ENCODE measurements around the gene HLA-F. TPM values are rescaled to one million over a fixed set of nuclear protein-coding genes. Genes with fewer than 3 reads are reported as not detected.

Gene HLA-F
- total RNA-seq, 2 donors from 2014 or later, result 184 to 188 TPM

Other genes starting within 250 kb of the HLA-F start
- under 1 TPM in 1 of 2 donors, not detected in 1; 0.28 TPM for gene MAS1L, start 235.5 kb upstream of the HLA-F start, total RNA-seq
- gene UBD, start 163.7 kb upstream of the HLA-F start, total RNA-seq, result 1 to 10 TPM; 2.3 to 2.7 TPM
- gene OR2H2, start 138.3 kb upstream of the HLA-F start, total RNA-seq, result not detected
- gene GABBR1, start 90.3 kb upstream of the HLA-F start, total RNA-seq, result 10 to 100 TPM; 16.7 to 21.8 TPM
- not detected for gene MOG, start 66.3 kb upstream of the HLA-F start, total RNA-seq
- not detected for gene ZFP57, start 42.3 kb upstream of the HLA-F start, total RNA-seq
- gene HLA-G, start 104.4 kb downstream of the HLA-F start, total RNA-seq, result 10 to 100 TPM in 1 of 2 donors, not detected in 1; 16.7 TPM
- 1,000 to 10,000 TPM; 1,119 to 1,618 TPM for gene HLA-A, start 219.1 kb downstream of the HLA-F start, total RNA-seq